Mesodermal cell (in vitro differentiated cells): ENCODE measurements around the gene TMEM258.

ENCODE experiments used
- H3K27ac ChIP-seq: 2 replicates; pipeline ENCODE4 v1.7.0; 2013; ENCODE audit warnings: mild to moderate bottlenecking, low read depth, low read length, moderate library complexity; ENCODE audit not compliant: severe bottlenecking
- H3K36me3 ChIP-seq: 2 replicates; pipeline ENCODE4 v1.7.1; 2013; ENCODE audit warnings: mild to moderate bottlenecking, low read length, moderate library complexity; ENCODE audit not compliant: control insufficient read depth, insufficient read depth
- H3K4me1 ChIP-seq: one replicate; pipeline ENCODE4 v1.7.1; 2013; ENCODE audit warnings: mild to moderate bottlenecking, low read length; ENCODE audit not compliant: insufficient read depth, control insufficient read depth, poor library complexity, severe bottlenecking
- H3K4me3 ChIP-seq: 2 replicates; pipeline ENCODE4 v1.7.0; 2013; ENCODE audit warnings: low read length, control low read depth, mild to moderate bottlenecking; ENCODE audit not compliant: insufficient read depth, poor library complexity, severe bottlenecking; ENCODE audit errors: extremely low read depth
- H3K9me3 ChIP-seq: 2 replicates; pipeline ENCODE4 v1.7.1; 2013; ENCODE audit warnings: mild to moderate bottlenecking, low read length, moderate library complexity; ENCODE audit not compliant: control insufficient read depth
- WGBS, 2 experiments: methylation state at CpG; one replicate each; pipeline ENCODE4 v1.1.5; 2013; ENCODE audit warnings: missing lambda C conversion rate in 2 of 2; ENCODE audit not compliant: insufficient coverage in 2 of 2; 5-methylcytosine and 5-hydroxymethylcytosine counted together

Gene TMEM258

DNA sequence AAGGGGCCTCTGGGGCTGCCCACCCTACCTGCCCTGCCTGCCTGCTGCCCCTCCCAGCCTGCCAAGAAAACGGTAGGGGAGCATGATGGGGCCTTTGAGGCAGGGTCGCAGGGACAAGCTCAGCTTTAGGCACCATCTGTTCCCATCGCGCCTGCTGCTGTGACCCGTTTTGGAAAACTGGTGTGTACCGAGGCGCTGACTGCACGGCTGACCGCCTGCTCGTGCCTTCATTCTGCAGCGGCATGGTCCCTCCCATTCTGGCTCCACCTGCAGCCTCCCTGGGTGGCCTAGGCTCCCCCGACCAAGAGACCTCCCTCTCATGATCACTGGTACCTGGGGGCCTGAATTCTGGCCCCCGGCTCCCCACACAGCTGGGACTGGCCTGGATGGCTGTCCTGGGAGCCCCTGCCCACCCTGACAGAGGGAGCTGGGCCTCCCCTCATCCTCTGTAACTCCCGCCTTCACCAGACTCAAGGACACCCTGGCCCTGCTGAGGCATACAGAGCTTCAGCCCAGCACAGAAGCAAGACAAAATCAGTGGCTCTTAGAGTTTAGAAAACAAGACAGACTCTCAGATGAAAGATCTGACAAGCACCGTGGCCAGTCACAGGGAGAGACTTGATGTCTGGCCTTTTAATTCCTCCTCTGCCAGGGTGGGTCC is 46.5 kb downstream of the TMEM258 start:
- Histone ChIP-seq H3K4me1 (peaks cover 26% of the 10 kb centered on the region), H3K9me3 (no peaks in the 10 kb centered on the region), H3K4me3 (no peak overlapping the region), H3K36me3 (peaks cover 17% of the 10 kb centered on the region), H3K27ac (peak overlapping the region; percentile 16)
- 85% methylated on average over 13 to 15 of the region's 15 CpGs for WGBS, 2 experiments

DNA sequence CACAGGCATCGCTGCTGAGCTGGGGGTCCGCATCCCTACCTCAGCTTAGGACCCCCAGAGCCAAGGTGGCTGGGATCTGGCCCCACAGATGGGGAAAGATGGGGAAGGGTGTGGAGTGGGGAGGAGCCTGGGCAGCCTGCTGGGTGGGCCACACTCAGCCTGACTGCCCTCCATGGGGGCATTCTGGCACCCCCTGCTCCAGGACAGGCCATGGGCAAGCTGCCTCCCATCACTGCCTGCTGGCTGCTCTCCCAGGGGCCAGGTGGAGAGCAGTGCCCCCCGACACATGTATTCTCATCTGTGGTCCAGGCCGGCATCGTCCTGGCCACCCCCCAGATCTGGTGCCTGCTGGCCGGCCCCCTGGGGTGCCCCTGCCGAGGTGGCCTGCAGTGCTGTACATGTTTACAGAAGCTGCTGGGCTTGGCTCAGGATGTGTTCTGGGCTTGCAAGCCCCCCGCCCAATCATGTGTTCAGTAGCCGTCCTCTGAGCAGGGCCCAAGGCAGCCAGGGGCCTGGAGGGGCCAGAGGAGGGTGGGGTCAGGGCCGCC is 47.7 kb downstream of the TMEM258 start:
- H3K9me3 ChIP-seq = no peaks in the 10 kb centered on the region
- 88 to 92% methylated on average over 7 to 10 of the region's 10 CpGs for WGBS, 2 experiments
- peaks cover 23% of the 10 kb centered on the region for H3K36me3 ChIP-seq
- no peak overlapping the region for H3K27ac ChIP-seq
- no peak overlapping the region for H3K4me3 ChIP-seq
- H3K4me1 ChIP-seq = peaks cover 22% of the 10 kb centered on the region

DNA sequence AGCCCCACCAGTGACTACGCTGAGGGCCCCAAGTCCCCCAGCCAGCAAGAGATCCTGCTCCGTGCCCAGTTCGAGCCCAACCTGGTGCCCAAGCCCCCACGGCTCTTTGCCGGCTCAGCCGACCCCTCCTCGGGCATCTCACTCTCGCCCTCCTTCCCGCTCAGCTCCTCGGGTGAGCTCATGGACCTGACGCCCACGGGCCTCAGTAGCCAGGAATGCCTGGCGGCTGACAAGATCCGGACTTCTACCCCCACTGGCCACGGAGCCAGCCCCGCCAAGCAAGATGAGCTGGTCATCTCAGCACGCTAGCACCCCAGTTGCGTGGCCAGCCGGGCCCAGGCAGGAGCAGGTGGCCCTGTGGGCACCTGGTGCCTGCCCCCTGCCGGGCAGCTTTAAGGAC is 48.2 kb downstream of the TMEM258 start:
- no peak overlapping the region for H3K27ac ChIP-seq
- WGBS, 2 experiments = 93 to 97% methylated on average over 19 to 20 of the region's 20 CpGs
- H3K9me3 ChIP-seq = no peaks in the 10 kb centered on the region
- H3K36me3 ChIP-seq = peaks cover 23% of the 10 kb centered on the region
- no peak overlapping the region for H3K4me3 ChIP-seq
- H3K4me1 ChIP-seq = peaks cover 17% of the 10 kb centered on the region

GRCh38 chr11:61743486-61744095 is 48.8 kb downstream of the TMEM258 start:
- H3K9me3 ChIP-seq = no peaks in the 10 kb centered on the region
- H3K4me3 ChIP-seq = no peak overlapping the region
- peaks cover 12% of the 10 kb centered on the region for H3K4me1 ChIP-seq
- no peak overlapping the region for H3K27ac ChIP-seq
- H3K36me3 ChIP-seq = peaks cover 23% of the 10 kb centered on the region
- 95% methylated on average over 37 to 41 of the region's 42 CpGs for WGBS, 2 experiments

GRCh38 chr11:61742391-61742790 is 50.0 kb downstream of the TMEM258 start:
- H3K27ac ChIP-seq = no peak overlapping the region
- peaks cover 23% of the 10 kb centered on the region for H3K36me3 ChIP-seq
- WGBS, 2 experiments = 88 to 92% methylated on average over 2 to 5 of the region's 7 CpGs

DNA sequence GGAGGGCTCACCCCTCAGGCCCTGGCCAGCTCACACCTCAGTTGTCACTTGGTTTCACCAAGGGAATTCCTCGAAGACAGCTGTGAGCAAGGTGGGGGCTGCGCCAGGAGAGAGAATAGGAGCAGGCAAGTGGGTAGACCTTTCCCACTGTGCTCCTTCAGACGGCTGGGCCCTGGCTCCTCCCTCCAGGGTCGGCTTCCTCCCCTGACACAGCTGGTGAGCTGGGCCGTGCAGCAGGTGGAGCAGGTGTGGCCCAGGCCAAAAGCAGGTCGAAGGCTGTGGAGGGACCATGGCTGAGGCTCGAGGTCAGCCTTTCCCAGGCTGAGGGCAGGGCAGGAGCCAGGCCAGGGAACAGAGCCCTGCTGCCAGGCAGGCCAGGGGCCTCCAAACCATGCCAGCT is 52.4 kb downstream of the TMEM258 start:
- peaks cover 46% of the 10 kb centered on the region for H3K36me3 ChIP-seq
- H3K9me3 ChIP-seq = no peaks in the 10 kb centered on the region
- H3K4me3 ChIP-seq = no peak overlapping the region
- H3K4me1 ChIP-seq = no peaks in the 10 kb centered on the region
- 76 to 87% methylated on average over 6 to 7 of the region's 7 CpGs for WGBS, 2 experiments
- no peak overlapping the region for H3K27ac ChIP-seq

More at GRCh38 chr11:61742391-61742790, 50.0 kb downstream of the TMEM258 start:
- Histone ChIP-seq H3K4me1 (peaks cover under 1% of the 10 kb centered on the region), H3K4me3 (no peak overlapping the region), H3K9me3 (no peaks in the 10 kb centered on the region)

DNA sequence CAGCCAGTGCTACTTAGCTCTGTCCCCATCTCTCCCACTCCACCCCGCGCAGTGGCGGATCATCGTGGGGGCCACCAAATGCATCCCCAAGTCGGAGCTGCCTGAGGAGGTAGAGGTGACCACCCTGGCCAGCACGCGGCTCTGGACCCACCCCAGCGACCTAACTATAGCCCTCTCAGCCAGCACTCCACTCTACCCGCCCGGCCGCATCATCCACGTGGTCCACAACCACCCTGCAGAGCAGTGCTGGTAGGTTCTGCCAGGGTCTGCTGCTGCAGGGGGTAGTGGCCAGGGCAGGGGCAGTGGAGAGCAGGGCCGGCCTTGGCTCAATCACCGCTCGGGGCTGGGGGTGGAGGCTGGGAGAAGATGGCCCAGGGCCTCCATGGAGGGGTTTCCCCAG is 53.0 kb downstream of the TMEM258 start:
- no peak overlapping the region for H3K4me3 ChIP-seq
- peaks cover 48% of the 10 kb centered on the region for H3K36me3 ChIP-seq
- no peaks in the 10 kb centered on the region for H3K9me3 ChIP-seq
- WGBS, 2 experiments = 92 to 93% methylated on average over 6 to 9 of the region's 15 CpGs
- no peak overlapping the region for H3K27ac ChIP-seq
- H3K4me1 ChIP-seq = no peaks in the 10 kb centered on the region
